ELF-1 (cell line): ENCODE measurements around the gene TGFBR3.

Experiments used
- DNase-seq: peaks from one replicate; pipeline ENCODE4 v3.0.0-alpha.2; 2016; ENCODE audit warnings: low read depth, low spot score

TGFBR3 gene

DNA sequence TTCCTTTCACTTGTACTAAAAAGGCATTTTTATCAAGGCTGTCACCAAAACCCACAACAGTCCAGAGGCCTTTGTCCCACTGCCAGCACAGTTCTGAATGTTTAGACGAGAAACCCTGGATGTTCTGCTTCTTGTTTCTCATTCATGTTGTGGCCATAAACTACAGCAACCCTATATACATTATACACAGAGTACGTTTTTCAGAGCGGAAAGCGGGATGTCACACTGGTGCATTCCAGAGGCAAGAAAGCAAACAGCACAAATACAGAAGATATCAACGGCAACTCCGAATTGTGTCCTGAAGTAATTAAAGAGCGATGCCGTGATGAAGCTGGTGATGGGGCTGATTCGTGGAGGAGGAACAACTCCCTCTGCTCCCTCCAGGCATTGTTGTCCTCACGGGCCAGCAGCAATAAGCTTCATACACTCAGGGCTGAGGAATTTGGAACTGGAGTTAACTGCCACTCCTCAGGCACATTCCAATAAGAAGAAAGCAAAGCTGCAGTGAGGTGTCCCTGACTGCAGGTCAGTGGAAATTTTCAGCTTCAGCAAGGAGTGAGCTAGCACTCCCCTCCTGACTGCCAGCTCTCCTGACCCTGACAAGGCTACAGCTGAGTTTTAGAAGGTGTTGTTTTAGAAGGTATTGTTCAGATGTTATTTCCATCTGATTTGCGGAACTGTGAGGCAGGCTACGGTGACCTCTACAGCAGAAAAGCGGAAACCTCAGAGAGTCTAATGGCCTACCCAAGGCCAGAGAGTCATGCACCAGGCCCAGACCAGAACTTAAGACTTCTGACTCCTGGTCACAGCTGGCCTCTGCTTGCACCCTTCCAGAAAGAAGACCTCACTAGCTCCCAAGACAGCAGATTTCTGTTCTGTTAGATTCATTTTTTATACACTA, 149.0 kb downstream of the TGFBR3 start:
- peak; percentile 94 for DNase-seq

DNA sequence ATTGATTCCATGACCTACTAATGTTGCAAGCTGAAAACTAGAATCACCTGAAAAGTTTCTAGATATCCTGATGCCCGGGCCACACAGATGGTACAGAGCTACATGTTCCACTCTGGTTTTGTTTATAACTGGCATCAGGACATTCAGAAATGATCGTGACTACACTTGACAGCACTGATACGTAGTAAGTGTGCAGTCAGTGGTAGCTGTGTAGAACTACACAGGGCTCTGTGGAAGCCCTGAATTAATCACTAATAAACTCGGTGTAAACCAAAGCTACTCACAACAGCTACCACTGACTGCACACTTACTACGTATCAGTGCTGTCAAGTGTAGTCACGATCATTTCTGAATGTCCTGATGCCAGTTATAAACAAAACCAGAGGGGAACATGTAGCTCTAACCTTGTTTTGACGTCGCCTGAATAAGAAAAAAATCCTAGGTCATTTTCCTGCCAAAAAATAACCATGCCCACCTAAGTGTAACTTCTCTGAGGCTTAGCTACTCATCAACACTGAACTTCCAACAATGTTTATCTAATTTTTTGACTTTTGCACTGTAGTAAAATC, 149.7 kb downstream of the TGFBR3 start:
- DNase-seq: no peak

DNA sequence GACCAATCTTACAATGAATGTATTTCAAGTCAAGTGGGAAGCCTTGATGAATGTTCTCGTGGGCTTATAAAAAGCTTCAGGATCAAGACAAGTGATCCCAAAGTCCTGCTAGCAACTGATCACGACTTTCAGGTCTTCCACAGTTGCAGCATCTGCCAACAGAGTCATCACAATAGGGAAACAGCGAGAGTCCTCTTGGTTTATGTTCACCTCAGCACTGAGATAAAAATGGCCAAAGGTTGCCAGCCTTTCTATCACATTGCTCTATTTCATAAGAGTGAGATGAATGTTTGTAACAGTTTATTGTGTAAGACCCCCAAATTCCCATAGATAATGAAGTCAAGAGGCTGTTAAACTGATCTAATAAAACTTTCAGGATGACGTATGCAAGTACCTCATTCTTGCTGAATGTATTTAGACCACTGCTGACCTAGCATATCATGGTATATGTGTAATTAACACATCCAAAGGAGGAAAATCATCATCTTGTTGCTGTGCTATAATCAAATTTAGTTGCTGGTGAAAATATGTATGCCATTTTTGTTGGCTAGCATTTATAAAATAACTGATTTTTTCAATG, 150.6 kb downstream of the TGFBR3 start:
- no peak for DNase-seq

DNA sequence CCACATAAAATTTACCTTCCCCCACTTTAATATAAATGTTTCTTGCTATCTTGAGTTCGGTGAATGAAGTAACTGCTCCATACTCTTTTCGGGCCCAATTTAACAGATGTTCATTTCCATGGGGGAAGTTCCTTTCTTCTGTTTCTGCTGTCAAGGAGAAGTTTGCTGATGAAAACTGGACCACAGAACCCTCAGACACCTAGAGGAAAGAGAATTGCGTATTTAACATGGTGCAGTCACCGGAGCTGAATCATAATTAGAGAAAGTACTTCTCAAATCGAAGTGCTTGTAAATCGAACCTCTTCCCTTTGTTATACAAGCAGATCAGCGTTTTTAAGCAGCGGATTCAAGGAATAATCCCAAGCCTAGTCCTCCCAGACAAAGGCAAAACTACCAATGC, 151.2 kb downstream of the TGFBR3 start:
- no peak for DNase-seq

DNA sequence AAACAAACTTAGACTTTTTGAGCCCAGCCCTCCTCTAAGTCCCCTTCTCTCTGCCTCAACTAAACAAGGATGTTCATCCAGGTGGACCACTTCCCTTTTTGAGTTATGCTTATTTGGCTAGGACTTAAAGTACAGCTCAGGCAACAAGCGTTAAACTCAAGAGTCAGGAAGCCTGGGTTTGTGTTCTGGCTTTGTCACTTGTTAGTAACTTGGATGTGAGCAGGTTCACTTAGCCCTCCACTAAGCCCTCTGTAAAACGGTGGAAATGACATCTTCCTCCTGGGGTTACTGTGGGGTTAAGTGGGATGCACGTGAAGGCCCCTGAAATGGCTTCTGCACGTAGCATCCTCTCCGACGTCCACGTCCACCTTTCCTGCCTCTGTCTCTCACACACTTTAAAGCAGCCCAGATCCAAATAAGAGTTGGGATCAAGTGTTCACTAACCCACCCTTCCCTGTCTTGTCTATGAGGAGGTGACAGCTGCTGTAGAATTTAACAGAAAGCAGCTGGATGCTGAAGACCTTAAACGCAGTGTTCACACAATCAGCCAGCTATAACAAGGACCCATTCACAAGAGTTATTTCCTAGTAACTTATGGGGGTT, 152.7 kb downstream of the TGFBR3 start:
- no peak for DNase-seq

DNA sequence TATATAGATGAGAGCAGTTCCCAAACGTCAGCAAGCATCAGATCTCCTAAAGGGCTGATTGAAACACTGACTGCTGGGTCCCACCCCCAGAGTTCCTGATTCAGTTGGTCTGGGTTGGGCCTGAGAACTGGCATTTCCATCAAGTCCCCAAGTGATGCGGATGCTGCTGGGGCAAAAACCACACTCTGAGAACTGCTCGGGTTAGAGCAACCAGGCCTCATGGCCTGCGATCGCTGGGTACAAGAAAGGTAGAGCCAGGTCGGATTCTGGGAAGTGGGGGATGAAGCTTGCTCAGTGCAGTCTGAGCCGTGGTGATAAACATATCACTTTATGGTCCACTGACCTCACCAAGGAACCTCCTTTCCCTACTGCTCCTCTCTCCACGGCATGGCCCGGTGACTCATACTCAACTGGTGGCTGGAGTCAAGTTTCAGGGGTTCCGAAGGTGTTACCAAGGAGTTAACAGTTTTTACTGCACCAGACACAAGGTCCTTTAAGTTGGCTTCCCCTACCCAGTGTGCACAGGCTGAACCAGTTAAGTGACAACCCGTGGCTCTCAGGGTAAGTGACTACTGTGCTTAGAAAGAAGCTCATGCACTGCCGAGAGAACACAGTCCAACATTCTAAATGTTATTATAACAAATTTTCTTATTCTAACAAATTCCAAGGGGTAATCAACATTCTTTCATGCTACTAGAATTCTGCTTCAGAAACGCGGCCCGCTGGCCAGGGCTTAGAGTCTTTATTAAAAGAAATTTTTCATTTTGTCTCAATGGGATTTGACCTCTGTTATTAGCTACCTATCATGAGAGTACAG, 153.5 kb downstream of the TGFBR3 start:
- peak; percentile 60 for DNase-seq

DNA sequence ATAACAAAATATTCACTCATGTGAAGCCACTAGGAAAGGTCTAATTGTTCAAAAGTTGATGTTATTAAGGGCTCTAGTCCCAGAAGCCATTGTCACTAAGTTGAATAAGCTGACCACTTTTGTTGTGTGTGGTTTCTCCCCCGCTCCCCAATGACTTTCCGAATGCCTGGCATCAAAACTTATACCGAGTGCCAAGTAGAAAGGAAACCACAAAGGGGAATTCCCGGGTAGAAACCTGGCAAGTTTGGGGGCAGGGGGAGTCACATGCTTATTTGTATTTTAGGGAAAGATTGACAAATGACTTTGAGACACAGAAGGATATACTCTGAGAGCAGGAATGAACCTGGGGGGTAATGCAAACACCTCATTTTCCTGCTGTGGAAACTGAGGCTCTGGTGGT, 154.1 kb downstream of the TGFBR3 start:
- no peak for DNase-seq

DNA sequence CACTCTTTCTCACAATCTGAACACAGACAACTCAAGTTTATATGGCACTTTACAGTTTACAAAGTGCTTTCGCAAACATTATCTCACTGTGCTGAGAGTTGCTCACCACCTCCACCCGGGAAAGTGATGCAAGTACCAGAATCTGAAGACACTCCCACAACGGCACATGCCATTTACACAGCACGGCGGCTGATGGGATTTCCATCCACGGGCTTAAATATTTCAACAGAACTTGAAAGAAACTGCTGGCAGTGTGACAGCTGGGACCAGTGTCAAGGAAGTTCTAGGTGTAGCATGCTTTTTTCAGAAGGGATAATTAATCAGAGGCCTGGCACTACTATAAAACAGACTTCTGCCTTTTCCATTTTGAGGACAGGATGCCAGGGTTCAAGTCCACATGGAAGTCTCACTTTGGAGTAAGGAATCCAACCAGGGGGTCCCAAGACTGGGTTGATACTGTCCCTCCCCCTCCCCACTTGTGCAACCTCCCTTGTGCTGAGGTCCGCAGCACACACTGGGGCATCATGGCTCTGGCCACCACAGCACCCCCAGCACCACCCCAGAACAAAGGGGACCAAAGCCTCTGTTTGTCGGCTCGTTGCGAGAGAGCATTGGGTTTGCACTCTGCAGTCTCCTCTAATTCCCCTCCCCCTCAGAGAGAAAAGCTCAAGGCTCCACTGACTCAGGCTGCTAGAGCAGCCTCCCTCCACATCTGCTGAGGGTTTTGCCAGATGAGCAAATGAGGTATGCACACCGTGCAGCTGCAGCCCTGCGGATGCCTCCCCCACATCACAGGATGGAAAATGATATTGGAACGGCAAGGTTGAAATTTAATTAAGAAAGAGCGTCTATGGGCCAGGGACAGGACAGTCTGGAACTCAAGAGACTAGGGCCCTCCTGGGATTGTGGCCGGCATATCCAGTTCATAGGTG, 154.9 kb downstream of the TGFBR3 start:
- no peak for DNase-seq

DNA sequence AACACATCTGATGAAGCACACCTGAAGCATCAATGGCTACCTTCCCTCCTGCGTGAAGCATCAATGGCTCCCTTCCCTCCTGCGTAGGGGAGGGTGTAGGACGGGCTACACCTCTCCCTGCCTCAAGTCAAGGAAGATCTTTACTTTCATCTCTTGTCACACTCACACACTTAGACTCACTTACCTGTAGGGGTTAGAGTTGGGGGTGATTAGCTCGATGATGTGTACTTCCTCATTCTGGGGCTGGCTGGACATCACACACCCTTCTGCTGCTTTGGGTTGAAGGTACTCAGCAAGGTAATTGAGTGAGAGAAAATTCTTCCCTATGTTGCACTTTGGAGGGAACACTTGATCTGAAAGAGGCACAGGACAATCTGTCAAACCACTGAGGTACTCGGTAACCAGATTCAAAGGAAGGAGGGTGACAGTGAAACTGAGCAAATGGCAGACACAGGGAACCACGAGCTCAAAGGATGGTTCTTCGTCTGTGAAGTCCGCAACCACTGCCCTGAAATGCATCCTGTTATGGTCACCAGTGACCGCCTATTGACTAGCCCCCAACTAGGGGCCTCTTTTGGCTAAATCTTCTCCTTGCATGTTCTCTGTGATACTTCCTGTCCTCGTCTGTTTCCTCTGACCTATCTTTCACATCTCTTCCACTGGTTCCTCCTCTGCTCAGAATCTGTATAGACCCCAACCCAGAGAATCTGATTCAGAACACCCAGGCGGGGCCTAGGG, 156.2 kb downstream of the TGFBR3 start:
- DNase-seq: no peak

DNA sequence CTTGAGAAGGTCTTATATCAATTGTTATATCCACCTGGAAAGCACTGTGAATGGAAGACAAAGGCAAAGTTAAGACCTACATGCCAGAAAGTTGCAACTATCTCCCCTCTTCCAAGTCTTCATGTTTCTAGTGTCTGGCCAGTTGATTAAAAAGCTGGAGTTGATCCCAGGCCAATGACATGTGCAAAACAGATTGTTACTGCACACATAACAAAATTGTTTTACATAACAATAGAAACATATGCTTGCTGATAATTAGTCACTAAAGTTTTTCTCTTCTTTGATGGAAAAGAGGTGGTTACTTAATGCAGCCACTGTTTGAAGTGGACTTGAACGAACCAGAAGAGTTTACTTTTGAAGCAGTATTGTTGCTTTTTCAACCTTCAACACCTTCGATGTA, 158.2 kb downstream of the TGFBR3 start:
- DNase-seq: no peak

DNA sequence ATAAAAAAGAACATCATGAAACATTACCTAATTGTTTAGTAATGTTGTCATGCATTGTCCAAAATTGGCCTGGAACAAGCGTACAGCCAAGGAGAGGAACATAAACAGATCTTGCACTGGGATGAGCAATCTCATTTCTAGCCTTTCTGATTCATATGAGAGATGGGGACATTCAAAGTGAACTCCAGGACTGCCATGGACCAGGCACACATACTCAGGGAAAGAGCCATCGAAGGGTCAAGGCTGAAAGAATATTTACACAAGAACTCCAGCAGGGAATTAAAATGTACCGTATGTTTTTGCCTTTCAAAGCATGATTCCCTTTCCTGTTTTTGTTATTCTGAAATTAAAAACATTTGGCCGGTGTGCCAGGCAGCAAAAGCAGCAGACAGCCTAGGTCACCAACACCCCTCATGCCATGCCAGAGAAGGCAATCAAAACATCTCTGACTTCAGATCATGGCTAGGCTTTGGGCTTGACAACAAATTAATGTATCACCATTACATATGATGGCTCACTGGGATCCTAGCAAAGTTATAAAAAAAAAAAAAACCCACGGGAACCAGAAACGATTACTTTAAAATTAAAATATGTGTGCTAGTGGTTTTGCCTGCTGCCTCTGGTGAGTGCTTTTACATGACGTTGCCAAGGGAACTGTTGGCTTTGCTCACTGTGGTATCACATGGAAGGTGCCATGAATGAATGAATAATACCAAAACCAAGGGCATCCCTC, 159.8 kb downstream of the TGFBR3 start:
- DNase-seq: no peak

DNA sequence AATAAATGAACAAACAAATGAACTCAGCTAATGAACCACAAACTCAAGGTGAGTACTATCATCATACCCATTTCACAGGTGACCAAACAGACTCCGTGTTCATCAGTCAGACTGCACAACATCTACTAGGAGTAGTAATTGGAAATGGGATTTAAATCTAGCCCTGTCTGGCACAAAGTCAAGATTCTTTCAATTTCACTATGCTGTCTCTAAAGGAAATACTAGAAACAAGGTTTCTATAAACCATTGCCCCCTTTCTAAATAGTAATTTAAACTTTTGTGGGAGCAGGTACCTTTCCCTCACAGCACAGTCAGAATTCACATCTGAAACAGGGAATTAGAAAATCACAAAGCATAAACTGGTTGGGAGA, 160.3 kb downstream of the TGFBR3 start:
- DNase-seq: no peak

DNA sequence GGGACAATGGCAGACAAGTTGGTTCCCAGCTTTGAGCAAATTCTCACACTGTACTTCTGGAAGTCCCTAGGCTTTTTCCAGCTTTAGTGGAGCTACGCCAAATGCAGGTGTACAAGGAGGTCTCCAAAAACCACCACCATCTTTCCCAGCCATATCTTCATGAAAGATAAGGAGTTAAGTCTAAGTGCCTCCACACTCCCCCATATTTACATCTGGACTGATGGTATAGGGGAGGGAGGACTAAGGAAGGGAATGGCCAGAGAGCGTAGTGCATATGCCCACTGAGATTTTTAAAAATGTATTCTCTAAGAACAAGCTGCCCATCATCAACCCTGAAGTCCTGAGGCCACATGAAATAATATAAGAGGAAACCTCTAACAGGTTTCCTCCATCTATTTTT, 161.3 kb downstream of the TGFBR3 start:
- no peak for DNase-seq

DNA sequence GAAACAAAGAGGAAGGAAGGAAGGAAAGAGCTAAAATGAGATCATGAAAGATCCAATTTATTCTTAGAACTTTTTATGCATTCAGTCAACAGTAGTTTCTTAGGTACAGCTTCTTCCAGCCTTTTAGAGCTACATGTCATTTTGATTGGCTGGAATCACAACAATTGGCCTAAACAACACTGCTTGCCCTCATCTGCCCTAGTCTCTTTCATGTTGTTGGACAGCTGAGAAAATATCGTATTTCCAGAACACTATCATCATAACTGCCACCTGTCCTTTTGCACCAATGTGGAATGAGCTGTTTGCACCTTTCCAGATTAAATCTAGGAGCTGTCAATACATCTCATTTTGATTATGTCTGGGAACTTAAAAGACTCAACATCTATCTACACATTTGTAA, 161.7 kb downstream of the TGFBR3 start:
- no peak for DNase-seq

DNA sequence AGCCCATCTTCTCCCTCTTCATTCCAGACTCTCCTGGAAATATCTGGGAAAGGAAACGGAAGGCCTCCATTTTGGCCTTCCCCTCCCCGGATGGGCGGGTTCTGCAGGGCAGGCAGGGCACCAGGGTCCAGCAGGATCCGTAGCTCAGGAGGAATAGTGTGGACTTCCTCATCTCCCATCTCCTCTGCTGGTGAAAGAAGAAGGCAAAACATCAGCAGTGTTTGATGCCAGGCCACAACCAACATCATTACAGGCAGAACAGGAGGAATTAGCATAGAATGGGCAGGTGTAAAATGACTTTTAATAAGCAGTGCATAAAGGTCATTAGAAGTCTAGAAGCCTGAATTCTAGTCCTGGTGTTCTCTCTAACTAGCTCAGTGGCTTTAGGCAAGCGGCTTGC, 165.9 kb downstream of the TGFBR3 start:
- DNase-seq: no peak

DNA sequence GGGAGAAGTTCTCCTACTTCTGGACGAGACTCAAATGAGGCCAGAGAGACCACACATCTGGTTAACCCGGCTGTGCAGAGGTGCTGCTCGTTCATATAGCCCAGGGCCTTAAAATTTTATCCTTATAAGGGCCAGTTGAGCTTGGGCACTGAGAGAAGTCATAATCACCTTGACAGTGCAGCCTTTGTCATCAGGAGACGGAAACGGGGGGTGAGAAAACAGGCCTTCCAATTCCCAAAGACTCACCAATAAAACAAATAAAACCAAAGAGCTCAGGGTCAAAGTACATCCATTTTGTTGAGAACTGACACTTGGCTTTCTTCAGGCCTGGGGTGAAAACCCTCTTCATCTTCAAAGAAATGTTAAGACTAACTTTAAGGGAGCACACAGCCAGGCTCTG, 167.1 kb downstream of the TGFBR3 start:
- DNase-seq: no peak

DNA sequence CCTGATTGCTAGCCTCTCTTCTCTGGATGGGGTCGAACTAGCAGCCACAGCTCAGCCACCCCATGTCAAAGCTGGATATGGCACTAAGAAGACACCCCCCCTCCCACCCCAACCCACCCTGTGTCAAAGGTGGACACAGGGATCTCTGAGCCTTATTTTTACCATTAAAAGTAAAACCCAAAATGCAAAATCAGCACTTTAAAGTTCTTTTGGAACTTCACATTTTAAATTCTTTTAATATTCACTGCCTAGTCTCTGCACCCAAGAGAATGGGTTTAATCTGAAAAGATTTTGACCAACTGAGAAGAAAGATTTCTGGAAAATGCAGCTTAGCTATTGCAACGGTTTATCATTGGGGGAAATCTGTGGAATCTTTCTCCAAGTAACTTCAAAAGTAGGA, 167.6 kb downstream of the TGFBR3 start:
- no peak for DNase-seq

DNA sequence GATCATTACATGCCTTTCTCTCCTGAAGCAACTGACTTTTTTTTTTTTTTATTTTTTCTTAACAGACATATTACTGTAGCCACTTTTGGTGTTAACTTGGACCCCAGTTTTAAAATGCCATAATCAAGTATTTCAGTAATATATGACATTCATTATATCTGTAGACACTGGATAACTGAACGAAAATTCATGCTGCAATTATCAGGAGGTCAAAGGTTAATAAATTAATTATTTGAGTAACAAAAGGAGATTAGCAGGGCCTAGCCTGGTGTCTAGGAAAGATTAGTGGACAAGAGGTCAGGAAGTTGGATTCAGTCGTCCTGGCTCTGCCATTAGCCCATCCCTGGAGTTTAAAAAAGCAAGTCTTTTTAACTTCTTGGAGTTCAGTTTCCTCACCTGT, 168.1 kb downstream of the TGFBR3 start:
- no peak for DNase-seq

DNA sequence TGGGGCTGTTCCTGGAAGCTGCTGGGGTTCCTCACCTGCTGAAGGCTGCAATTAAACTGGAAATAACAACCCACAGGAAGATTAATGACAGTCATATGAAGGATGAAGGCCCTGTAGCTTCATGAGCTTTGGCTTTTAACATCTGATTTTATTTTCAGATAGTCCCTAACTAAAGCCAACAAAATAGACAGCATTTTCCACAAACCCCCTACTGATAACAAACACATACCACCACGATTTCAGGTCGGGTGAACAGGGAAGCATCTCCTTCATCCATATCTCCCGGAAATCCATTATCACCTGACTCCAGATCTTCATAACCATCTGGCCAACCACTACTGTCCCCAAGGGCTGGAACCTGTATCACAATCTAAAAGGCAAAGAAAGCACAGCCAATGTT, 169.6 kb downstream of the TGFBR3 start:
- DNase-seq: no peak
